Pulmonary artery endothelial cell (primary cell): ENCODE measurements around the gene ERC1. TPM values are rescaled to one million over a fixed set of nuclear protein-coding genes. Genes with fewer than 3 reads are reported as not detected.
"Not testable (repeated sequence)": the region's sequence is repeated elsewhere in the genome, so short reads cannot be mapped to it uniquely, and the experiment has no call there.

Experiments used
- DNase-seq: peaks from one replicate; pipeline ENCODE4 v3.0.0-alpha.2; 2011; ENCODE audit warnings: low read depth, low spot score
- total RNA-seq: library from RNA; depleted of rRNA; stranded (reverse); fragments of >200 nt; gene quantifications from 2 replicates; pipeline ENCODE4 v1.2.3, GENCODE V29; 2014

ERC1 gene
- total RNA-seq, 1 donor from 2014 or later: 24.1 TPM

- DNase-seq: no peak
Measured at GRCh38 chr12:1218369-1218768, 227.3 kb downstream of the ERC1 start.

GRCh38 chr12:1220127-1221092 is 229.4 kb downstream of the ERC1 start:
- no peak for DNase-seq

DNA sequence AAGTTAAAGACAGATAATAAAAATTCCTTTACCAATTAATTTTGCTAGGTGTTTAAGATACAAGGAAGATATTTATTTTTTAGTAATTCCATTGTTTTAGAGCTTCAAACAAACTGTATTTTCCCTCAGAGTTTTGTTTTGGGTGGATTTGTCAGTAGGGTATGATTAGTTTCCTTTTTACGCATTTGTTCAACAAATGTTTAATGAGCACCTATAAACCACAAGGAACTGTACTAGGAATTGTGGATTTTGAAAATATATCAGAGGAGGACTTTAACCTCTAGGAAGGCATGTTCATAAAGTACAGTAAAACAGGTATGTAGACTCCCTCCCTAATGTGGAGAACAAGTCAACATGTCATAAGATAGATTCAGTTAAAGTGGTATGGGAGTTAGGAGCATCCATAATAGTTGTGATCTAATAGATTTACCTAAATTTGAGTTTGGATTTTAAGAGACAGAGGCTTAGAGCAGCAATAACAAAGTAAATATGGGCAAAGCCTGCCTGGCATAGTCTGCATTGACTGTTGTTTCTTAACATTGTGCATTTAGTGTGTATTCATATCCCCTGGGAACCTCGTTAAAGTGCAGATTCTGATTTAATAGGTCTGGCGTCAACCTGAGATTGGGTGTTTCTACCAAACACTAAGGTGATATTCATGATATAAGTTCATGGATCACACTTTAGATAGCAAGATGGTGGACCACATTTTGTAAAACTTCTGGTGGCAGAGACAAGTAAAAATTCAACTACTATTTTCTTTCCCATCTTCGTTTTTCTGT is 232.0 kb downstream of the ERC1 start:
- no peak for DNase-seq

- DNase-seq: no peak
Measured at GRCh38 chr12:1226951-1227350, 235.9 kb downstream of the ERC1 start.

- no peak for DNase-seq
Measured at GRCh38 chr12:1234073-1234472, 243.1 kb downstream of the ERC1 start.

- DNase-seq: no peak
Measured at GRCh38 chr12:1246637-1247036, 255.6 kb downstream of the ERC1 start.

DNA sequence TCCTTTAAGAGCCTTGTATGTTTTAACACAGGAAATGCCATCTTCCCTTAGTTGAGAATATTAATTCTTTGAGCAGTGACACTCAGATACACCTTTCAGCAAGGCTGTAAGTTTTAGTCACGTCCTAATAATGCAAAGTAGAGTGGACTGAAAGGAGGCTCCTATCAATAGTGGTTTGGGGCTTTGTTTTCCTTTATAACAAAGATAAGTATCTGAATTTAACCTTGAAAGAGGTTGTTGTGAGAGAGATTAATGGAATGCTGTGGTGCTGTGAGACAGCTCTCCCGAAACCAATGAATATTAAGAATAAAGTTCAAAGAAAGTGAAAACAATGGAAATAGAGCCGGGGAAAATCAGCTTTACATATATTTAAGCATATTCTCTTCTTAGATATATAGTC is 259.6 kb downstream of the ERC1 start:
- no peak for DNase-seq

- no peak for DNase-seq
Measured at GRCh38 chr12:1252758-1253157, 261.7 kb downstream of the ERC1 start.

DNA sequence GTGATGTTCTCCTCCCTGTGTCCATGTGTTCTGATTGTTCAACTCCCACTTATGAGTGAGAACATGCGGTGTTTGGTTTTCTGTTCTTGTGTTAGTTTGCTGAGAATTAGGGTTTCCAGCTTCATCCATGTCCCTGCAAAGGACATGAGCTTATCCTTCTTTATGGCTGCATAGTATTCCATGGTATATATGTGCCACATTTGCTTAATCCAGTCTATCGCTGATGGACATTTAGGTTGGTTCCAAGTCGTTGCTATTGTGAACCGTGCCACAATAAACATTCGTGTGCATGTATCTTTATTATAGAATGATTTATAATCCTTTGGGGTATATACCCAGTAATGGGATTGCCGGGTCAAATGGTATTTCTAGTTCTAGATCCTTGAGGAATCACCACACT is 264.1 kb downstream of the ERC1 start:
- DNase-seq: not testable (repeated sequence)

DNA sequence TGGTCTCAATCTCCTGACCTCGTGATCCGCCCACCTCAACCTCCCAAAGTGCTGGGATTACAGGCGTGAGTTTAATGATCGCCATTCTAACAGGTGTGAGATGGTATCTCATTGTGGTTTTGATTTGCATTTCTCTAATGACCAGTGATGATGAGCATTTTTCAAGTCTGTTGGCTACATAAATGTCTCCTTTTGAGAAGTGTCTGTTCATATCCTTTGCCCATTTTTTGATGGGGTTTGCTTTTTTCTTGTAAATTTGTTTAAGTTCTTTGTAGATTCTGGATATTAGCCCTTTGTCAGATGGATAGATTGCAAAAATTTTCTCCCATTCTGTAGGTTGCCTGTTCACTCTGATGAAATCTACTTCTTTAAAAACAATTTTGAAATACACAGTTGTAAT is 264.8 kb downstream of the ERC1 start:
- DNase-seq: not testable (repeated sequence)

DNA sequence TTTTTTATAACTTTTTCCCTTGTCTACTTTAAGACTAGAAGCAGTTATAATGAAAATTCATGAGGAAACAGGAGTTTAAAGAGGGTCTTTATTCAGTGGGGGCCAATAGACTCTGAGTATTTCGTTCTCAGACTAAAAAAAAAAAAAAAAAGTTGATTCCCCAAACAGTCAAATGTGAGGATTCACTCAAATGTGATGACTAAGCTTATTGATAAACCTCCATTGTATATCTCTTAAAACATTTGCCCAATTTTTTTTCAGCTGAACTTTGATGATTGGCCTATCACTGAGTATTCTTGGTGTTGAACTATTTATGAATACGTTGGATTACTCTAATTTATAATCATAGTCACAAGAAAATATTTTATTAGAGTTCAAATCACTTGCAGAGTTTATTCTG is 265.3 kb downstream of the ERC1 start:
- no peak for DNase-seq

GRCh38 chr12:1256991-1257390 is 266.0 kb downstream of the ERC1 start:
- DNase-seq: no peak

DNA sequence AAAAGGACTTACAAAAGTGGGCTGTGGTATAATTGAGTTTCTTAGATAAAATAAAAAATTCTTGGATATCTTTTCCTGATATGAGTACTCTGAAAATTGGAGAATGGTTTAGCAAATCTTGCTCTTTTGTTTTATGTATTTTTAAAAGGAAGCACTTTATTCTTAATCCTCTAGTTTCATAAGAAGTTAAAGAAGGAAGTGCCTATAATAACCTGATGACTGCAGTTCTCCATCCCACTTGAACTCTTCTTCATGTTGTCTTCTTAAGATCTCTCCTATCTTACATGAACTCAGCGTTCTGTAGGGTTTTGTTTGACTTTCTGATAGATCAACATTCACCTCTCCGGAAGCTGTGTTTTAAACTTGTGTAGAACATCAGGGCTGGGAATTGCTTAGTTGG is 271.0 kb downstream of the ERC1 start:
- no peak for DNase-seq

GRCh38 chr12:1267243-1267642 is 276.2 kb downstream of the ERC1 start:
- no peak for DNase-seq

DNA sequence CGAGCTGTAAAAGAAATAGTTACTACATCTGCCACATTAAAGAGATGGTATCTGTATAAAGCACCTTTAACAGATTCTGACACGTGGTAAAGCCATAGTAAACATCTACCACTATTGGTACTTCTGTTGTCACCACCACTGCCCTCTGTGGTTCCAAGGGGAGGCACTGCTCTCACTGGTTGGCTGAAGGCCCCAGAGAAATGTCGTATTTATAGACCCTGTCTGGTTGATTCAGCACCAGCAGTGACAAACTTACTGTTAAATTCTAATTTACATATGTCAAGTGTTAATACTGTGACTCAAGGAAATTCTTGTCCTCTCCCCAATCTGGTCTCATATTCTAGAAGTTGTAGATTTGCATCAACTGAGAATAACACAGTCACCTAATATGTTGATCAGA is 281.1 kb downstream of the ERC1 start:
- DNase-seq: no peak

- DNase-seq: no peak
Measured at GRCh38 chr12:1273051-1273450, 282.0 kb downstream of the ERC1 start.

DNA sequence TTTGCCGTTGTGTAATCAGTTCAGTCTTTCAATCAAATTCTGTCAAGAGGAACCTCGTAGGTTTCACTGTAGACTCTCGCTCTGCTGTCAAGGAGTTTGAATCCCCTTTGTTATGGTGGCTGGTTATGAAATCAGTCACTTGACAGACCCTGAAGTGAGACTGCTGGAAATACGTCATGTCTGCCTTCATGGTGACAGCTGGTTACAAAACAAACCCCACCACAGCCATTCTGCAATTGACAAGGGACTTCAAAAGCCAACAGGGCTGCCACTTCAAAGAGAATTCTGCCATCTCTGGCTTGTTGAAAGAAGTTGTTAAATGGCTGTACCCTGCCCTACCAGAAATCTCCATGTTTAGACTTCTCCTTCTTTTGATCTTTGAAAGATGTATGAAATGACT is 286.9 kb downstream of the ERC1 start:
- DNase-seq: no peak

GRCh38 chr12:1279050-1279449 is 288.0 kb downstream of the ERC1 start:
- DNase-seq: no peak

GRCh38 chr12:1280059-1280458 is 289.0 kb downstream of the ERC1 start:
- DNase-seq: no peak

- no peak for DNase-seq
Measured at GRCh38 chr12:1281683-1282366, 290.8 kb downstream of the ERC1 start.

DNA sequence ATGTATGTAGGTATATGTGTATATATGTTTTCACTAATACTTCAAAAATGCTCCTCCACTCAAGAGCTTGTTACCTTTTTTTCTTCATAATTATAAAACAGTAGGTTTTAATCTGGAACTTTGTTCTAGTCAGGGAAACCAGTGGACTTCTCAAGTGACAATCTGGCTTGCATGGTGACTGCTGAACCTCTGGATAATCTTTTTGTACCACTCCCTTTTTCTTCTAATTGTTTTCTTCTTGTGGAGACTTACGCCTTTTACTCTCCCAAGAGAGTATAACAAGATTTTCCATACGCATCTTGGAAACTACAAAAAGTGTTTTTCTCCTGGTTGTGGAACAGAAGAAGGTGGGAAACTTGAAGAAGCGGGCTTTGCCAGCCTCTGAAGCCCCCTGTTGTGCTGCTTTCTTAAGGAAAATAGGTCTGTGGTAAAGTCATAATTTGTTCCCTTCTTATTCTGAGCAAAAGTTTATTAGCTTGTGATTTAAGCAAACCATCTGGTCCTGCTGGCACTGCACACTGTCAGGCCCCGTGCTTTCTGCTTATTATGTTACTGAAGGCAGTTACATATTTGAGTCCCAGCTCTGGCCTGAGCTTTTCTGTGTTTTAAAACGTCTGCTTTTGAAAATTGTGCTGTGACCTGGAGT is 291.8 kb downstream of the ERC1 start:
- DNase-seq: no peak
